Upper lobe of left lung (tissue), 4 donors: ENCODE results near the gene RHBG.

ENCODE experiments used
- EP300 ChIP-seq, 4 donors: sonication (generic); formaldehyde crosslinking; IDR thresholded peaks; one replicate each; pipeline ENCODE4 v1.5.1; 2017; ENCODE audit warnings: antibody characterized with exemption in 4 of 4, control low read depth in 2 of 4
- POLR2A ChIP-seq, 4 donors: fragments of 450-650 bp; IDR thresholded peaks; one replicate each; pipeline ENCODE4 v1.5.1; 2016 to 2017; ENCODE audit warnings: antibody characterized with exemption in 4 of 4, mild to moderate bottlenecking in 2 of 4
- POLR2AphosphoS5 ChIP-seq, 2 donors: sonication (generic); formaldehyde crosslinking; IDR thresholded peaks; one replicate each; pipeline ENCODE4 v1.5.1; 2017; ENCODE audit warnings: antibody characterized with exemption in 2 of 2
- TF ChIP-seq, protein P1 (sequence below), 6 experiments: fragments of 450-650 bp in 4 of 6; fragments of 200-600 bp in 2 of 6; sonication (generic) in 2 of 6; IDR thresholded peaks; one replicate each; pipeline ENCODE4 v1.5.1; 2016 to 2019; ENCODE audit warnings: antibody characterized with exemption in 6 of 6

DNA sequence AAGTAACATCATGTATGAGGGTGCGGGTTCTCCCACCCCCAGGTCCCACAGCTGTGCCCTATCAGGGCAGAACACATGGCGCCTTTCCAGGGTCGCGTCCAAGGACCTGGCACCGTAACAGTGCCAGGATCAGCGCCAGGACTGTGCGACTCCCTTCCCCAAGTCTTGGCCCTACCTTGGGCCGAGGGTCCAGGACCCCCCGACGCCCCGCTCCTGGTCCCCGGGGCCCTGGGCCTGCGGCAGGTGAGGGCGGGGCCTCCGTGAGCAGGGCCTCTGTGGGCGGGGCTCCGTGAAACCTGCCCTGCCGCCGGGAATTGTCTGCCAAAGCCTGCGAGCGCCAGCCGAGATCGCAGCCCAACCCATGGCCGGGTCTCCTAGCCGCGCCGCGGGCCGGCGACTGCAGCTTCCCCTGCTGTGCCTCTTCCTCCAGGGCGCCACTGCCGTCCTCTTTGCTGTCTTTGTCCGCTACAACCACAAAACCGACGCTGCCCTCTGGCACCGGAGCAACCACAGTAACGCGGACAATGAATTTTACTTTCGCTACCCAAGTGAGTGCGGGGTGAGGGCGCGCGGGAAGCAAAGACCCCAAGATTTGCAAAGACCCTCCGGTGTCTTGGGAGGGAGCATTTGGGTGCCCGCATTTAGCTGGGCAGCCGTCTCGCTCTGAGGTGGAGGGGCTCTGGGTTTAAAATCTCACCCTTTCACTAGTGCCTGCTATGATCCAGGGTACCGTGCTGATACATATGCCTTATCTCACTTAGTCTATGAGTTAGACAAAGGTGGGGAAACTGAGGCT lies at the start of gene RHBG:
- TF ChIP-seq, protein P1, sequence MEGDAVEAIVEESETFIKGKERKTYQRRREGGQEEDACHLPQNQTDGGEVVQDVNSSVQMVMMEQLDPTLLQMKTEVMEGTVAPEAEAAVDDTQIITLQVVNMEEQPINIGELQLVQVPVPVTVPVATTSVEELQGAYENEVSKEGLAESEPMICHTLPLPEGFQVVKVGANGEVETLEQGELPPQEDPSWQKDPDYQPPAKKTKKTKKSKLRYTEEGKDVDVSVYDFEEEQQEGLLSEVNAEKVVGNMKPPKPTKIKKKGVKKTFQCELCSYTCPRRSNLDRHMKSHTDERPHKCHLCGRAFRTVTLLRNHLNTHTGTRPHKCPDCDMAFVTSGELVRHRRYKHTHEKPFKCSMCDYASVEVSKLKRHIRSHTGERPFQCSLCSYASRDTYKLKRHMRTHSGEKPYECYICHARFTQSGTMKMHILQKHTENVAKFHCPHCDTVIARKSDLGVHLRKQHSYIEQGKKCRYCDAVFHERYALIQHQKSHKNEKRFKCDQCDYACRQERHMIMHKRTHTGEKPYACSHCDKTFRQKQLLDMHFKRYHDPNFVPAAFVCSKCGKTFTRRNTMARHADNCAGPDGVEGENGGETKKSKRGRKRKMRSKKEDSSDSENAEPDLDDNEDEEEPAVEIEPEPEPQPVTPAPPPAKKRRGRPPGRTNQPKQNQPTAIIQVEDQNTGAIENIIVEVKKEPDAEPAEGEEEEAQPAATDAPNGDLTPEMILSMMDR (IDR thresholded peaks at IDR 0.05): no peak
- TF ChIP-seq POLR2A (IDR thresholded peaks at IDR 0.05) (no peak), POLR2AphosphoS5 (IDR thresholded peaks at IDR 0.05) (no peak), EP300 (IDR thresholded peaks at IDR 0.05) (no peak)
